Suprapubic skin (tissue), 4 donors: ENCODE measurements around the gene BAIAP2L1. TPM values are rescaled to one million over a fixed set of nuclear protein-coding genes. Genes with fewer than 3 reads are reported as not detected.

Experiments
- DNase-seq, 2 donors: peaks; one replicate each; pipeline ENCODE4 v3.0.0-alpha.2; 2019; ENCODE audit warnings: low spot score in 2 of 2
- H3K27ac ChIP-seq: fragments of 200-600 bp; sonication (generic); one replicate; pipeline ENCODE4 v1.5.1; 2019
- H3K27me3 ChIP-seq: fragments of 200-600 bp; sonication (generic); one replicate; pipeline ENCODE4 v1.5.1; 2019
- H3K36me3 ChIP-seq: fragments of 200-600 bp; sonication (generic); one replicate; pipeline ENCODE4 v1.5.1; 2019
- H3K4me1 ChIP-seq: fragments of 200-600 bp; sonication (generic); one replicate; pipeline ENCODE4 v1.5.1; 2019
- H3K4me3 ChIP-seq: fragments of 200-600 bp; sonication (generic); one replicate; pipeline ENCODE4 v1.5.1; 2019; ENCODE audit warnings: mild to moderate bottlenecking
- H3K9me3 ChIP-seq: fragments of 200-600 bp; sonication (generic); one replicate; pipeline ENCODE4 v1.5.1; 2019
- CTCF ChIP-seq, 2 donors: fragments of 200-600 bp in 1 of 2; fragments of 450-650 bp in 1 of 2; sonication (generic) in 1 of 2; IDR thresholded peaks; one replicate each; pipeline ENCODE4 v1.5.1; 2016 to 2019; ENCODE audit warnings: antibody characterized with exemption in 2 of 2, mild to moderate bottlenecking in 1 of 2, moderate library complexity in 1 of 2
- EP300 ChIP-seq: sonication (generic); formaldehyde crosslinking; IDR thresholded peaks from one replicate; pipeline ENCODE4 v1.6.1; 2017; ENCODE audit warnings: antibody characterized with exemption
- POLR2A ChIP-seq, 2 donors: fragments of 450-650 bp; IDR thresholded peaks; one replicate each; pipeline ENCODE4 v1.6.1; 2017; ENCODE audit warnings: antibody characterized with exemption in 2 of 2, mild to moderate bottlenecking in 2 of 2, moderate library complexity in 2 of 2
- POLR2AphosphoS5 ChIP-seq, 3 donors: sonication (generic); formaldehyde crosslinking; IDR thresholded peaks; one replicate each; pipeline ENCODE4 v1.6.1; 2017; ENCODE audit warnings: antibody characterized with exemption in 3 of 3
- WGBS: methylation state at CpG from one replicate; pipeline ENCODE4 v1.1.5; 2018; 5-methylcytosine and 5-hydroxymethylcytosine counted together
- total RNA-seq, 4 donors: library from RNA; depleted of rRNA; stranded (reverse); fragments of >200 nt; gene quantifications; one replicate each; pipeline ENCODE4 v1.1.0, GENCODE V29; 2016

The BAIAP2L1 gene
- total RNA-seq, 4 donors from 2014 or later = 24.3 to 28.2 (median 26.9) TPM

DNA sequence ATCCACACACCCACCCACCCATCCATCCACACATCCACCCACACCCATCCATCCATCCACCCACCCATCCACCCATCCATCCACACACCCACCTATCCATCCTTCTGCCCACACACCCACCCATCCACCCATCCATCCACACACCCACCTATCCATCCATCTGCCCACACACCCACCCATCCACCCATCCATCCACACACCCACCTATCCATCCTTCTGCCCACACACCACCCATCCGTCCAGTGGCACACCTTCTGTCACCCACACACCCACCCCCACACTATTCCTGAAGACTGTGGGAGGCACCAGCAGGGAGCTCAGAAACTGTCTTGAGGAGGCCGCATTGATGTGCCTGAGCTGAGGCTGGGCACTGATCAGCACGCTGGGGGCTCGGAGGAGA lies 158.0 kb downstream of the BAIAP2L1 start:
- Histone ChIP-seq H3K27me3 (no peaks in the 10 kb centered on the region), H3K36me3 (peaks cover 59% of the 10 kb centered on the region), H3K4me1 (peaks cover 3% of the 10 kb centered on the region), H3K27ac (no peak overlapping the region), H3K4me3 (no peak overlapping the region), H3K9me3 (no peaks in the 10 kb centered on the region)
- 93% methylated on average over 4 of the region's 4 CpGs for WGBS
- TF ChIP-seq POLR2AphosphoS5 (IDR thresholded peaks at IDR 0.05) (no peak), EP300 (no peak), POLR2A (IDR thresholded peaks at IDR 0.05) (no peak), CTCF (IDR thresholded peaks at IDR 0.05) (no peak)
- DNase-seq = no peak

DNA sequence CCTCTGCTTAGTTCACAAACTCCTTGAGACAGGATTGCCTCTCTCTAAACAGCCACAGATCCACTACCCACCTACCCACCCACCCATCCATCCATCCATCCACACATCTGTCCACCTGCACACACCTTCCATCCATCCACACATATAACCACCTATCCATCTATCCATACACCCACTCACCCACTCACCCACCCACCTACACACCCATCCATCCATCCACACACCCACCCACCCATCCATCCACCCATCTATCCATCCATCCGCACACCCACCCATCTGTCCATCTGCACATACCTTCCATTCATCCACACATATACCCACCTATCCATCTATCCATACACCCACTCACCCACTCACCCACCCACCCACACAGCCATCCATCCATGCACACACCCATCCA lies 158.5 kb downstream of the BAIAP2L1 start:
- Histone ChIP-seq H3K9me3 (no peaks in the 10 kb centered on the region), H3K27me3 (no peaks in the 10 kb centered on the region), H3K27ac (no peak overlapping the region), H3K4me3 (no peak overlapping the region), H3K4me1 (peaks cover 3% of the 10 kb centered on the region), H3K36me3 (peaks cover 65% of the 10 kb centered on the region)
- no peak for DNase-seq
- TF ChIP-seq POLR2A (IDR thresholded peaks at IDR 0.05) (no peak), POLR2AphosphoS5 (IDR thresholded peaks at IDR 0.05) (no peak), CTCF (IDR thresholded peaks at IDR 0.05) (no peak), EP300 (no peak)
- 97% methylated on average over 1 of the region's 1 CpG for WGBS

- H3K27me3 ChIP-seq = no peaks in the 10 kb centered on the region
- DNase-seq = no peak
- peaks cover 3% of the 10 kb centered on the region for H3K4me1 ChIP-seq
- no peaks in the 10 kb centered on the region for H3K9me3 ChIP-seq
- WGBS = 98% methylated on average over 14 of the region's 16 CpGs
- no peak overlapping the region for H3K4me3 ChIP-seq
- H3K27ac ChIP-seq = no peak overlapping the region
- TF ChIP-seq POLR2AphosphoS5 (IDR thresholded peaks at IDR 0.05) (no peak), EP300 (no peak), POLR2A (IDR thresholded peaks at IDR 0.05) (no peak), CTCF (IDR thresholded peaks at IDR 0.05) (no peak)
- peaks cover 66% of the 10 kb centered on the region for H3K36me3 ChIP-seq
These were observed 159.1 kb downstream of the BAIAP2L1 start for GRCh38 chr7:98241674-98242241.

Other genes starting within 250 kb of the BAIAP2L1 start
- 1 to 10 TPM; 1.2 to 7.8 (median 4.4) TPM for gene BHLHA15, start 189.7 kb downstream of the BAIAP2L1 start, total RNA-seq
- 10 to 100 TPM; 15.3 to 20.9 (median 16.5) TPM for gene TECPR1, start 148.9 kb downstream of the BAIAP2L1 start, total RNA-seq
- 10 to 100 TPM; 36.4 to 52.9 (median 45.2) TPM for gene BRI3, start 119.4 kb downstream of the BAIAP2L1 start, total RNA-seq
- 10 to 100 TPM in 1 of 4 donors, 1 to 10 TPM in 3; 4.3 to 13.7 (median 8.6) TPM for gene NPTX2, start 216.2 kb upstream of the BAIAP2L1 start, total RNA-seq